HCEC 1CT (cell line): ENCODE results near the gene NPC2.

ENCODE experiments used
- DNase-seq: peaks from one replicate; pipeline ENCODE4 v3.0.0-alpha.2; 2017

Gene NPC2

DNA sequence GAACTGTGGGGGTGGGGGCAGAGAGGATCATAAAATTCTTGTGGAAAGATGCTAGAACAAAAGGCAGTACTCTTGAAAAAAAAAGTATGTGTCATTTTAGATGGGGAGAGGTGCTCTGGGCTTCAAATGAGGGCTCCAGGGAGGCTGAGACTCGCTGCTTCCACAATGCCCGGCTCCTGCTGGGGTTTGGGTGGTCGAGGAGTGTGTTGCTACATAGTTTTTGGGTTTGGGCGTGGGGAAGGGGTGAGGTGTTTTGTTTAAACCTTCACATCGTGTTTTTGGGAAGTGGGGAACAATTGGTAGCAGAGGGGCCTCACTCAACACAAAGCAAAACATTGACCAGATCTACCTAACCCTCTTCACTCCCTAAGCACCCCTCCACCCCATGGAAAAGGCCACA lies 8.6 kb upstream of the NPC2 start:
- no peak for DNase-seq

DNA sequence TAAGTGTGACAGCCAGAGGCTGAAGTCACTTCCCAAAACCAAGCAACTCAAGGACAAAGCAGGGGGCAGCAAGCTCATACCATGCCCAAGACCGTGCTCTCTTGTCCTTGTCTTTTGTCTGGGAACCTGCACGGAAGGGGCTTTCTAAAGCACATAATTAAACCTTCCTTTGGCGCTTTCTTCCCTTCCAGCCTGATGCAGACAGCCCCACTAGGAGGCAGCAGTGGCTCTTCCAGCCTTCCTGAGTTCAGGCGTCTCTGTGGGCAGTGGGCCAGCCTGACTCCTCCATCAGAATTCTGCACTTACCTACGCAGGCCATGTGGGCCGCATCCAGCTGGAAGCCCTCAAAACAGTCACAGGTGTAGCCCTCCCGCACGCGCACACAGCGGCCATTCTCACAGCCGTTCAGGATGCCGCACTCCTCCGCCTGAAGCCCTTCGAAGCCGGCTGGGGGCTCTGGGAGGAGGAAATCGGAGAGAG lies 8.1 kb upstream of the NPC2 start:
- peak; percentile 65 for DNase-seq

DNA sequence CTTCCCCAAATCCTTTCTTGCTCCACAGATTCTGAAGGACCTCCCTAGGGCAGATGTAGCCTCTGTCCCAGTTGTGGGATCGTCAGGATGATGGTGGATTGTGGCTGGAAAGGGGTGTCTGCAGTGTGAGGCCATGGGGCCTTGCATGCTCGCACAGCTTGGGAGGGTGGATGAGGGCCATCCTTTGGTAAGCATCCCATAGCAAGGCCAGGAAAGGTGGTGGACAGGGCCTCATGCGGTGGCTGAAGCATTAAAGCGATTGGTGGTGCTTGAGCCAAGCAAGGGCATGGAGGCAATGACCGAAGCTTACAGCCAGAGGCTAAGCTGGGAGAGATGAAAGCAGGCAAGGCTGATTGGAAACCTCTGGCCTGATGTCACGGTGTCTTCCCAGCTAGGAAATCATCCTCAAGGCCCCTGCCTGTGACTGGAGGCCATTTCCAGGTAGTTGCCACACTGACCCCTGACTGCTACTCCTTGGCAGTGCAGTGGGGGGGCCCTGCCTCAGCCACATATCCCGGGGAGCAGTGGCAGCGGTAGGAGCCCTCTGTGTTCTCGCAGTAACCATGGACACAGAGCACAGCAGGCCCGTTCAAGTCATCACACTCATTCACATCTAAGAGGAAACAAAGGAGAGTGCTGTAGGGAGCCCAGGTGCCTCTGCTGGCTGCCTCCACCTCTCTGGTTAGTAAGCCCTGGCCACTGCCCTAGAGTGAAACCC lies 7.5 kb upstream of the NPC2 start:
- no peak for DNase-seq

GRCh38 chr14:74495356-74495755 lies 2.3 kb upstream of the NPC2 start:
- no peak for DNase-seq

- DNase-seq, result peak; percentile 100
These were observed 497 bp upstream of the NPC2 start, which contains the start of gene ISCA2 for GRCh38 chr14:74493343-74494261. ISCA2 (plus strand) TSS chr14:74493765; CDS start chr14:74493775, 10 bp downstream.

GRCh38 chr14:74491956-74492775 lies 939 bp downstream of the NPC2 start:
- peak; percentile 53 for DNase-seq

DNA sequence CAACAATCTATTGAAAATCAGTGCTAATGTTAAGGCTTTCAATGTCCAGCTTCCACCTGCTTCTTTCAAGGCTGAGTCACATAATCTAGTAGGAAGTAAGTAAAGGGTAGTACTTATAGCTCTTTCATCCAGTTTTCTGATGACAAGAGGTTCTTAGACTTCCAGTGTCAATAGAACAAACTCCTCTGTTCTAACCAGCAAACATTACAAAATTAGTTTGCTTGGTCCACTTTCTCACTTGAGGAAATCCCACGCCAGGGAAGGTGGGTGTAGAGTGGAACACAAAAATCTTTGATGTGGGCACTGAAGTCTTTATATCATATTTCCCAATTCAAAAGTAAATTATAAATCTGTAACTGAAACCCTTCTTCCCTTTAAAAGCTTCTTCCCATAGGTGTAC lies 2.6 kb downstream of the NPC2 start:
- DNase-seq, result no peak

GRCh38 chr14:74488786-74489397 lies 4.2 kb downstream of the NPC2 start:
- peak; percentile 57 for DNase-seq

DNA sequence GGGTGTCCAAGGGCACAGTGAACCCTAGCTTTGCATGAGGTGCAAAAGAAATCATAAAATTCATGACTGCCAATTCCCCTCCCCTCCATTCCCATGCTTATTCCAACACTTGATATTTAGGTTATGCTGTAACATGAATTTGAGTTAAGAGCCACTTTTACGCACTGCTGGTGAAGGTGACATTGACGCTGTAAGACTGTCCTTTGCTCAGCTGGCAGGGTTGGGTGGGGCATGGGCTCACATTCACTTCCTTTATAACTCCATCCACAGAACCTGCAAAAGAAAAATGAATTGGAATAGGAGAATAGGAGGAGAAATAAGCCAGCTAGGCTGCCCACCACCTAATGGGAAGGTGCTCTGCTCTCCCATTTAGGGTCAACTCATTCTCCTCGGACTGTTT lies 6.9 kb downstream of the NPC2 start:
- DNase-seq, result no peak

DNA sequence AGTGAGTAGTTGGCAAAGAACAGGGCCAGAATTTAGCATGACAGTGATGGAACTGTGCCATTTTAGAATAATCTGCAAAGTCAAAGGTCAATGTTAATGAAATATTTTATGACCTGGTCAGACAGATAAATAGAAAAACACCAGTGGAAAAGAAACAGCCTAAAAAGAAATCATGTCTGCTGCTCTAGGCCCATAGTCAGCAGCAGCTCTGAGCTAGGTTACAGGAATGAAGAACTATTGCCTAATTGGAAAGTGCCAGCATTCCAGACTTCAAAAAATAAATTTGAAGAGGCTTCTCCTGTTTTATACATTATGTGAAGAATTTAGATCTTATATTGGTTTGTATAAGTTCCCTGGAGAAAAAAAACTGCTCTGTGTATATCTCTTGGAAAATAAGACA lies 9.8 kb downstream of the NPC2 start:
- DNase-seq, result no peak

GRCh38 chr14:74482571-74482970 lies 10.5 kb downstream of the NPC2 start:
- no peak for DNase-seq

DNA sequence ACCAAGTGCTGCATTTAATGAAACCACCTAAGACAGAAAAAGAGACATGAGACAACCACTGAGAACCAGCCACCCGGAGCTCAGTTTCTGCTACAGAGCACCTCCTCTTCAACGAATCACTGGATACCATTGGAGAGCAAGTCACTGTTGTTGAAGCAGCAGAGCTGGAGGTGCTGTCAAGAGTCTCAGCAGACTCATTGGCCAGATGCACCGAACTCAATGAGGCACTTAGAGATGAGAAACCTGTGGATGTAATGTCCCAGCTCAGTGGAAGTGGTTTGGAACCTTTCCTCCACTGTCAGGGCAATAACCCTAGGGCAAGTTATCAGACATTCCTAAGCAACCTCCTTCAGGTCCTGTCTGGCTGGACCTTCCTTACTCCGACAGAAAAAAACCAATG lies 13.1 kb downstream of the NPC2 start:
- no peak for DNase-seq

GRCh38 chr14:74478996-74479635 lies 14.0 kb downstream of the NPC2 start:
- DNase-seq, result peak; percentile 34

DNA sequence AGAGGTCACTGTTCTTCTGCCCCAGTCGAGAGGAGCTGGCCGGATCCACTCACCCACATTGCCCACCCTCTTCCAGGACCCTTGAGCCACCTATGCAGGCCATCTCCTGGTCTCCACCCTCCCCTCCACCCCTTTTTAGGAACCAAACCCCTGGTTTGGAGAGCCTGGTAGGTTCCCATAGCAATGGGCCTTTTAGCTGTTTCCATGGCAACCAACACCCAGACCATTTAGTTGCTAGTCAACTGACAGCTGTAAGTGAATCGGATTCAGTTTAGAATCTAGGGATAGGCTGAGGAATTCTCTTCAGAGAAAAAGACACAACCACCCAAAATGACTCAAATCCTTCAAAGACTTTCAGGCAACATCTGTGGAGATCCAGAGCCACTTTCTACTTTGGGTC lies 16.5 kb downstream of the NPC2 start:
- DNase-seq, result no peak

- DNase-seq, result no peak
These were observed 17.0 kb downstream of the NPC2 start for GRCh38 chr14:74476107-74476506.

DNA sequence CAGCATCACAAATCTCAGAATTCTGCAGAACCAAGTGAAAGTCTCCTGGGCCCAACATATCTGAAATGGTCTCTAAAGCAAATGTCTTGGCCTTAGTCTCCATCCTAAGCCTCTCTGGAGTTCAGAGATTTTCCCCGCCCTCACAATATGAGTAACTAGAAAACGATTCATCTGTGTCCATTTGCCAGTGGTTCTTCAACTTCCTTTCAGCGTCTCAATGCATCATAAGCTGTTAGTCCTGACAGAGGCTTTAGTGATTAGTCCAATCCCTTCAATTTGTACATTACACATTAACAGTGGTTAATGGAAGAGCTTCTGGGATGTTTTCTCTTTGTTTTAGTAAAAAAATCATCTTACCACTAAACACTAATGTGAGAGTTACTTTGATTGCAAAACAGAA lies 17.4 kb downstream of the NPC2 start:
- DNase-seq, result peak; percentile 76

- no peak for DNase-seq
These were observed 18.7 kb downstream of the NPC2 start for GRCh38 chr14:74474376-74474775.

GRCh38 chr14:74472601-74473000 lies 20.5 kb downstream of the NPC2 start:
- no peak for DNase-seq

DNA sequence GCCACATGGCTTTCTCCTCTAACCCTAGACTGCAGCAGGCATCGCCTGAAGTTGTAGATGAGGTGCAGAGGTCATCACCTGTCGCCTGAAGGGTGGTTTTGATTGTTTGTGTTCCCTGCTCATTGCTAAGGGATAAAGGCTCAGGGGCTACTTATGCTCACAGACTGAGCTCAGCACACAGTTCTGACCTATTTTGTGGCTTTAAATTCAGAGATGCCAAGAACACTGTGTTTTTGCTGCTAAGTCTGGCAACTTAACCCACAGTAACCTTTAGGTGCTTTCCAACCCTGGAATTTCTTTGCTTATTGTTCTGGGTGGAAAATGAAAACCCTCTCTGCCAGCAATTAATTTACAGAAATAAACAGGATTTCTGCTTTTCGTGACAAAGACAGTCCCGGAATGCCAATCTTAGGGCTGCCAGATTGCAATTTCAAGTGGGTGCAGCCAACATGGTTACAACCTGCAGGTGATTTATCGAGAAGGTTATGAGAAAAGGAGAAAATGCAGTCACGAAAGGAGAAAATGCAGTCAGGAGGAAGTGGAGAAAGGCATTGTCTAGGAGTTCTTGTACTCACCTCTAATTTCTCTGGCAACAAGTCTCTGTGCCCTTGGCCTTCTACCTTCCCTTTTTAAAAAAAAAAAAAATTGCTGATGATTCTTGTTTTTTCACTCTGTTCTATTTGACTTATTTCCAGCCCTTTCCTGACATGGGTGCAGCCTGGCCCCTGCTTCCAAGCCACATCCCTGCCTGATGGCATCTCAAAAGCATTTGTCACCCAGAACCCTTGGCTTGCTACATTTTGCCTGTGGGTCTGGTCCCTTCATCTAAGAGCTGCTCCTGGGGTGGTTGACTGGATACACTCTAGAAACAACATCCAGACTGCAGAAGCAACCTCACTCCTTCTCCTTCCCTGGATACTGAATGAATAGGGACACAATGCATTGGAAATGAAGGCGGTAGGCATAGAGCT lies 23.3 kb downstream of the NPC2 start:
- no peak for DNase-seq

DNA sequence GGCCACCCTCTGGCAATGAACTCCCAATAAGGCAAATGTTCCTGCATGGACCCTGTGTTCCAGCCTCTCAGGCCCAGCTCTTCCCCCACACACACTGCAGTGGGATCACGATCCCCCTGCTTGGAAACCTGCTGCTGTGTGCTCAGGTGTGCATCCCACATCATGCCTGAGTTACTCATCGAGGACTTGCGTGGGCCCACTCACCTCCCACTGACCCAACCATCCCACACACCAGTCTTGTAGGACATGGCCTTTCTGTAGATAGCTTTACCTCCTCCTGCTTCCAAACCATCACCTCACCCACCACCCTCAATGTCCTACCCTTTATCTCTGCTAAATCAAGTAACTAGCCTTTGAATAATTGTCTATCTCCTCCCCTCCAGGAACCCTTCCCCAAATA lies 24.6 kb downstream of the NPC2 start:
- DNase-seq, result no peak

GRCh38 chr14:74465335-74465734 lies 27.8 kb downstream of the NPC2 start:
- no peak for DNase-seq
